ENCODE measurements around the gene CACHD1. TPM values are rescaled to one million over a fixed set of nuclear protein-coding genes. Genes with fewer than 3 reads are reported as not detected.
"Not testable (repeated sequence)": the region's sequence is repeated elsewhere in the genome, so short reads cannot be mapped to it uniquely, and the experiment has no call there.

CACHD1 gene
- total RNA-seq, 1 donor from 2014 or later: 14.3 TPM

DNA sequence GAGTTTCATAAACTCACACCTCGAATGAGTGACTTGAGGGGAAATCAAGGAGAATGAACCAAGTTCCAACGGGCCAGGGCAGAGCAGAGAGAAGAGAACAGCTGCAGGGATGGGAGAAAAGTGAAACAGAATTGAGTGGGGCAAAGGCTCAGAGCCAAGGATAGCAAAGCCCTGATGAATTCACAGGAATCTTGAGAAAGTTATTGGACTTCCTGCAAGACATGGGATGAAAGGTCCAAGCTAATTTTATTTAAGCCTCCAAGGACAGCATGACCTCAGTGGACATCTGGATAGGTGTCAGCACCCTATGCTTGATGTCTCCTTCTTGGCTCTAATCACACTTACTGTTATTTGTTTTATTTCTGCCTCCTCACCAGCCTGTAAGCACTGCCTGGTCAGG, 232.0 kb downstream of the CACHD1 start:
- no peak for DNase-seq

- not testable (repeated sequence) for DNase-seq
Observed at GRCh38 chr1:64702670-64703069, 232.7 kb downstream of the CACHD1 start.

- no peak for DNase-seq
Observed at GRCh38 chr1:64703600-64703999, 233.7 kb downstream of the CACHD1 start.

DNA sequence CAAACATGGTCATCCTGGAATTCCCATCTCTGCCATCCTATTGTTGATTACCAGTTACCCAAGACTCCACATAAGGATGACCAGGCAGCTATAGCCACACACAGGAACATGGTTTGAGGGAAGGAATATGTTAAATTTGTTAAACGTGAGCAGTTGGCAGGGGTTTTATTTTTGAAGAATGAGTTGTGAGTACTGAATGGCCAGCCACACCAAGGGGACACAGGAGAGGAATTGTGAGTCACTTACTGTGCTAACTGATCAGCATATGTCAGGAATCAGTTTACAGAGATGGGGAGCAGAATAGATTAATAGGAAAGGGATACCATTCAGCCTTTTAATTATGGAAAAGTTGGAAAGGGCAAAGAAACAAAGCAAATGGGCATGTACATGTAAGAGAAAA, 235.7 kb downstream of the CACHD1 start:
- DNase-seq: no peak

GRCh38 chr1:64711266-64711665, 241.3 kb downstream of the CACHD1 start:
- DNase-seq: no peak

- DNase-seq: no peak
Observed at GRCh38 chr1:64712049-64712448, 242.1 kb downstream of the CACHD1 start.

- no peak for DNase-seq
Observed at GRCh38 chr1:64715186-64715585, 245.3 kb downstream of the CACHD1 start.

GRCh38 chr1:64721135-64721534, 251.2 kb downstream of the CACHD1 start:
- DNase-seq: no peak

GRCh38 chr1:64721576-64722145, 251.7 kb downstream of the CACHD1 start:
- DNase-seq: no peak

DNA sequence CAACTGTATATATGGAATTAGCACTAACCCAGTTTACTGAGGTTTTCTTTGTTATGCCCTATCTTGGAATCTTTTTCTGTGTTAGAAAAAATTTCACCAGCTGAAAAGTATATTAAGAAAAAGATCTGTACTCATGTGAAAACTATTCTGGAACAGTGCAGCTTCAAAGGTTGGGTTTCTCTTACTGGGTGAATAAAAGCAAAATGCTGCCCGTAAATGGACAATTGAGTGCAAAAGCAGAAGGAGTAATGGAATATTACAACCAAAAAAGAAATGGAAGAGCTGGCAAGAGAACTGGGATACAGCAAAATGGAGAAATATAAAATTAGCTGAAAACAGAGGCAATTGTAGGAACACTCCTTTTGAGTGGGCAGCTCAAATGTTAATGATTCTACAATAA, 257.9 kb downstream of the CACHD1 start:
- no peak for DNase-seq

DNA sequence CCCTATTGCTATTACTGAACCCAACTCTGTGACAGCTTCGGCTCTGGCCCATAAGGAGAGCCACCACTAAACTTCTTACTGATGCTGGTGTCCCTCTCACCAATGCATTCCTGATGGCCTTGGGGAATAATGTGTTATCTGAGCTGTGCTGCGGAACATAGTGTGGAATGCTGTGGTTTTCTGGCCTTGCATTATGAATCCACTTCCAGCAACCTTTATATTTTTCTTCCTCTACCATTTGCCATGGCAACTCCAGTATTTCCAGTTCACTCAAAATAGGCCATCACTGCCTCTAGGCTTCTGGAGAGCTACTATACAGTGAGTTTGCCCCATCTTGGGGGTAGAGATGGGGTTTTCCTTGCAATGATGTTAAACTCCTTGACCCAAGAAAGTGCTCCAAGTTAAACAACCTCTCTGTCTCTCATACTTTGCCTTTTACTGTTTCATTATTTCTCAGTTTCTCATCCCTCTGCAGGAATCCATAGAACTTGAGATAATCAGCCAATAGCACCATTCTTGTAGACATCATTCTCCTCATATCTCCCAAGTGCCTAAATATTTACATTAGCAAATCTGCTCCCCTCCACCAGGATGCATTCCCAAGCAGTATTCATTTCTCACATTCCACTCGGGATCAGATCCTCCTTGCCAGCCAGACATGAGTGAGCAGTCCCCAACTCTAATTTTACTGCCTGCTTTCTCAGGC, 263.8 kb downstream of the CACHD1 start:
- DNase-seq: no peak

- no peak for DNase-seq
Observed at GRCh38 chr1:64734287-64734652, 264.3 kb downstream of the CACHD1 start.

DNA sequence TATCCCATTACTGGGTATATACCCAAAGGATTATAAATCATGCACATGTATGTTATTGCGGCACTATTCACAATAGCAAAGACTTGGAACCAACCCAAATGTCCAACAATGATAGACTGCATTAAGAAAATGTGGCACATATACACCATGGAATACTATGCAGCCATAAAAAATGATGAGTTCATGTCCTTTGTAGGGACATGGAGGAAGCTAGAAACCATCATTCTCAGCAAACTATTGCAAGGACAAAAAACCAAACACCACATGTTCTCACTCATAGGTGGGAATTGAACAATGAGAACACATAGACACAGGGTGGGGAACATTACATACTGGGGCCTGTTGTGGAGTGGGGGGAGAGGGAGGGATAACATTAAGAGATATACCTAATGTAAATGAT, 270.8 kb downstream of the CACHD1 start:
- DNase-seq: not testable (repeated sequence)

Small RNA genes within 50 kb of the gene (small RNA-seq; reads per million reads assigned to genes)
- gene MIR4794: not detected
